Testis (tissue), 3 donors: ENCODE results near the gene SHISA6. TPM values are rescaled to one million over a fixed set of nuclear protein-coding genes. Genes with fewer than 3 reads are reported as not detected.

Source experiments
- DNase-seq: peaks from one replicate; pipeline ENCODE4 v3.0.0-alpha.2; 2019
- H3K27ac ChIP-seq, 2 donors: fragments of 200-600 bp; sonication (generic); one replicate each; pipeline ENCODE4 v1.5.1; 2019
- H3K27me3 ChIP-seq: fragments of 200-600 bp; sonication (generic); one replicate; pipeline ENCODE4 v1.5.1; 2019
- H3K36me3 ChIP-seq: fragments of 200-600 bp; sonication (generic); one replicate; pipeline ENCODE4 v1.5.1; 2017; ENCODE audit warnings: low read depth; ENCODE audit errors: missing control alignments
- H3K4me1 ChIP-seq: fragments of 200-600 bp; sonication (generic); one replicate; pipeline ENCODE4 v1.5.1; 2019
- H3K4me3 ChIP-seq, 2 donors: fragments of 200-600 bp; sonication (generic); one replicate each; pipeline ENCODE4 v1.5.1; 2017 to 2019
- H3K9me3 ChIP-seq: fragments of 200-600 bp; sonication (generic); one replicate; pipeline ENCODE4 v1.5.1; 2017
- CTCF ChIP-seq, 3 experiments: fragments of 450-650 bp in 2 of 3; fragments of 200-600 bp in 1 of 3; sonication (generic) in 1 of 3; IDR thresholded peaks; one replicate each; pipeline ENCODE4 v1.5.1; 2016 to 2019; ENCODE audit warnings: antibody characterized with exemption in 3 of 3, mild to moderate bottlenecking in 2 of 3, moderate library complexity in 1 of 3
- POLR2A ChIP-seq: fragments of 450-650 bp; IDR thresholded peaks from one replicate; pipeline ENCODE4 v1.6.1; 2017; ENCODE audit warnings: antibody characterized with exemption, mild to moderate bottlenecking, moderate library complexity
- WGBS, 2 donors: methylation state at CpG; one replicate each; pipeline ENCODE4 v1.1.5; 2018; 5-methylcytosine and 5-hydroxymethylcytosine counted together
- intact Hi-C: fragments of 100-400 bp; cut with DNase I; formaldehyde crosslinking; loops from one replicate; pipeline ENCODE4 v1.15.1; 2023; ENCODE audit warnings: low total_unique reads
- polyA plus RNA-seq: library from polyadenylated mRNA; stranded (reverse); fragments of 350-450 nt; fragmentation: Illumina TruSeq; extraction: RNeasy Lipid Tissue Mini Kit (QIAGEN cat#74804); gene quantifications from one replicate; pipeline ENCODE4 v1.2.3, GENCODE V29; 2014; ENCODE audit warnings: low read depth, low replicate concordance; ENCODE audit not compliant: insufficient read depth
- total RNA-seq, 2 donors: library from RNA; depleted of rRNA; stranded (reverse); fragments of >200 nt; gene quantifications; one replicate each; pipeline ENCODE4 v1.2.3, GENCODE V29; 2016

Gene SHISA6
- total and polyA plus RNA-seq, 3 donors from 2014 or later, result 4.0 to 10.3 (median 7.5) TPM

- 94 to 95% methylated on average over 28 to 46 of the region's 46 CpGs for WGBS, 2 donors
- Histone ChIP-seq H3K27ac (no peak overlapping the region), H3K4me3 (no peak overlapping the region), H3K27me3 (no peaks in the 10 kb centered on the region), H3K9me3 (no peaks in the 10 kb centered on the region), H3K36me3 (no peaks in the 10 kb centered on the region), H3K4me1 (no peaks in the 10 kb centered on the region)
- no peak for TF ChIP-seq POLR2A
- no peak for TF ChIP-seq CTCF (IDR thresholded peaks at IDR 0.05)
- DNase-seq, result no peak
- intact Hi-C loops, result no loop called here
Measured at GRCh38 chr17:11557727-11558452, 316.9 kb downstream of the SHISA6 start.

- Histone ChIP-seq H3K9me3 (no peaks in the 10 kb centered on the region), H3K27ac (no peak overlapping the region), H3K4me1 (no peaks in the 10 kb centered on the region), H3K27me3 (no peaks in the 10 kb centered on the region), H3K36me3 (no peaks in the 10 kb centered on the region), H3K4me3 (no peak overlapping the region)
- intact Hi-C loops, result no loop called here
- no peak for DNase-seq
- 96 to 97% methylated on average over 10 of the region's 10 CpGs for WGBS, 2 donors
- TF ChIP-seq CTCF (IDR thresholded peaks at IDR 0.05) (no peak), POLR2A (no peak)
Measured at GRCh38 chr17:11558681-11559234, 317.7 kb downstream of the SHISA6 start.

- TF ChIP-seq CTCF (IDR thresholded peaks at IDR 0.05) (no peak), POLR2A (no peak)
- DNase-seq, result no peak
- Histone ChIP-seq H3K36me3 (no peaks in the 10 kb centered on the region), H3K4me1 (no peaks in the 10 kb centered on the region), H3K9me3 (no peaks in the 10 kb centered on the region), H3K4me3 (no peak overlapping the region), H3K27ac (no peak overlapping the region), H3K27me3 (no peaks in the 10 kb centered on the region)
- intact Hi-C loops, result no loop called here
- WGBS, 2 donors, result 95 to 100% methylated on average over 2 to 7 of the region's 7 CpGs
Measured at GRCh38 chr17:11559601-11560000, 318.6 kb downstream of the SHISA6 start.

GRCh38 chr17:11561281-11561680, 320.3 kb downstream of the SHISA6 start:
- Histone ChIP-seq H3K4me3 (no peak overlapping the region), H3K27ac (no peak overlapping the region), H3K9me3 (no peaks in the 10 kb centered on the region), H3K4me1 (no peaks in the 10 kb centered on the region), H3K27me3 (no peaks in the 10 kb centered on the region), H3K36me3 (no peaks in the 10 kb centered on the region)
- 89 to 97% methylated on average over 1 of the region's 1 CpG for WGBS, 2 donors
- DNase-seq, result no peak
- intact Hi-C loops, result no loop called here
- TF ChIP-seq CTCF (IDR thresholded peaks at IDR 0.05), result no peak
- no peak for TF ChIP-seq POLR2A

GRCh38 chr17:11561702-11562101, 320.7 kb downstream of the SHISA6 start:
- no peaks in the 10 kb centered on the region for H3K4me1 ChIP-seq
- 95 to 100% methylated on average over 2 of the region's 2 CpGs for WGBS, 2 donors
- no peak overlapping the region for H3K27ac ChIP-seq
- intact Hi-C loops, result no loop called here
- TF ChIP-seq POLR2A, result no peak
- TF ChIP-seq CTCF (IDR thresholded peaks at IDR 0.05), result no peak
- no peaks in the 10 kb centered on the region for H3K36me3 ChIP-seq
- no peak overlapping the region for H3K4me3 ChIP-seq
- no peaks in the 10 kb centered on the region for H3K27me3 ChIP-seq
- H3K9me3 ChIP-seq, result no peaks in the 10 kb centered on the region
- no peak for DNase-seq
